ENCODE measurements around the gene RIOK2. TPM values are rescaled to one million over a fixed set of nuclear protein-coding genes. Genes with fewer than 3 reads are reported as not detected.
A peak's percentile ranks its signal among the peaks of the same experiment; 100 is the strongest.

RIOK2 gene
- total and polyA plus RNA-seq, 9 of the 15 experiments (the other 6 are each of a cell fraction or from before 2014, with no cell fraction given) = 22.9 to 97.6 (median 47.8) TPM

GRCh38 chr5:97157689-97158088, 25.4 kb downstream of the RIOK2 start (continued):
- no peak for TF ChIP-seq ESRRA (IDR thresholded peaks at IDR 0.05; ENCODE audit: borderline replicate concordance, low read depth)
- peak; percentile 79 for TF ChIP-seq CBX5 (IDR thresholded peaks at IDR 0.05; ENCODE audit: borderline replicate concordance, low read depth)
- TF ChIP-seq RUNX1 (IDR thresholded peaks at IDR 0.05; ENCODE audit: low read depth) = no peak
- peak; percentile 86; the same call in 1 of the 2 replicates for TF ChIP-seq ZFP30 (CRISPR knock-in tag; IDR thresholded peaks at IDR 0.05; ENCODE audit: borderline replicate concordance)
- no peak for TF ChIP-seq ZNF561 (CRISPR knock-in tag; conservative IDR thresholded peaks at IDR 0.05)
- peak; percentile 93 for TF ChIP-seq ZNF280B (CRISPR knock-in tag; IDR thresholded peaks at IDR 0.05)
- TF ChIP-seq CBFA2T3 (IDR thresholded peaks at IDR 0.05) = no peak
- no peak for TF ChIP-seq FOSL1 (tag; conservative IDR thresholded peaks at IDR 0.05)
- no peak for TF ChIP-seq FOXJ3 (CRISPR knock-in tag; IDR thresholded peaks at IDR 0.05)
- peak; percentile 94 for TF ChIP-seq TRIM28 (IDR thresholded peaks at IDR 0.05)
- TF ChIP-seq NR2F6 (CRISPR knock-in tag; IDR thresholded peaks at IDR 0.05) = no peak
- TF ChIP-seq ZNF431 (CRISPR knock-in tag; IDR thresholded peaks at IDR 0.05) = no peak
- TF ChIP-seq ZEB2 (IDR thresholded peaks at IDR 0.05) = peak; percentile 73

GRCh38 chr5:97151370-97151769, 31.7 kb downstream of the RIOK2 start:
- no peaks in the 10 kb centered on the region for H3K9me1 ChIP-seq (ENCODE audit: control insufficient read depth, insufficient read depth, low read length)
- H3K36me3 ChIP-seq (ENCODE audit: control insufficient read depth, insufficient read depth, low read length) = no peaks in the 10 kb centered on the region
- intact Hi-C loops (cut with micrococcal nuclease) = no loop called here
- no peak for DNase-seq (ENCODE audit: extremely low read depth in 1 of 4, low spot score in 3 of 4)
- no peak overlapping the region for H2AFZ ChIP-seq (ENCODE audit: low read depth, low read length)
- no TSS peak for BruUV-seq (replicated peaks)
- H4K20me1 ChIP-seq (replicated peaks; ENCODE audit: control insufficient read depth, insufficient read depth, low read length) = no peaks in the 10 kb centered on the region
- in situ Hi-C loops (cut with MboI) = loop anchor here (5.0 kb wide), 1 partner anchor 139 kb away; no protein-coding TSS in a partner anchor
- ChIA-PET CTCF (ENCODE audit: low intra/inter-chr PET ratio) (no interaction called here), POLR2A (interaction anchor here (0.9 kb wide), 1 partner anchor 17 kb away, joined by 3 read pairs; no protein-coding TSS in a partner anchor)
- H3K9ac ChIP-seq (ENCODE audit: insufficient read depth in 1 of 2, low read depth in 2 of 2, low read length in 2 of 2) = no peak overlapping the region
- H3K79me2 ChIP-seq (ENCODE audit: control insufficient read depth, insufficient read depth, low read length) = no peaks in the 10 kb centered on the region
- no peak overlapping the region for H3K4me3 ChIP-seq
- no peak overlapping the region for H3K27ac ChIP-seq (ENCODE audit: extremely low read depth, low read depth, low read length)
- H3K4me2 ChIP-seq (ENCODE audit: insufficient read depth, low read length) = no peak overlapping the region
- no peaks in the 10 kb centered on the region; a peak in 1 of 5 replicates for H3K4me1 ChIP-seq (replicated peaks in 1 of 2; ENCODE audit: control insufficient read depth in 2 of 2, insufficient read depth in 2 of 2, low read length in 2 of 2)
- 53% methylated on average over 3 of the region's 3 CpGs for WGBS (ENCODE audit: insufficient coverage, low coverage, missing lambda C conversion rate)
- no peaks in the 10 kb centered on the region for H3K9me3 ChIP-seq (replicated peaks; ENCODE audit: control insufficient read depth, insufficient read depth, low read depth, low read length)
- FAIRE-seq = no peak
- H3K27me3 ChIP-seq (ENCODE audit: control insufficient read depth in 2 of 2, insufficient read depth in 2 of 2, low read length in 2 of 2) = no peaks in the 10 kb centered on the region
- ATAC-seq = no peak
- TF ChIP-seq NEUROD1 (IDR thresholded peaks at IDR 0.05; ENCODE audit: borderline replicate concordance, low read depth, low read length, partially characterized antibody) = no peak
- TF ChIP-seq RFX7 (CRISPR knock-in tag; IDR thresholded peaks at IDR 0.05) = no peak
- TF ChIP-seq ZNF121 (CRISPR knock-in tag; conservative IDR thresholded peaks at IDR 0.05) = no peak
- TF ChIP-seq CBX1 (IDR thresholded peaks at IDR 0.05; ENCODE audit: low read depth) = no peak
- TF ChIP-seq ETS2 (tag; IDR thresholded peaks at IDR 0.05; ENCODE audit: borderline replicate concordance, poor library complexity, severe bottlenecking) = no peak
- no peak for TF ChIP-seq MYBL2 (IDR thresholded peaks at IDR 0.05; ENCODE audit: low read depth)
- TF ChIP-seq MYBL2 (CRISPR knock-in tag; IDR thresholded peaks at IDR 0.05; ENCODE audit: borderline replicate concordance) = no peak
- TF ChIP-seq SMARCB1 (IDR thresholded peaks at IDR 0.05; ENCODE audit: insufficient read length, low read depth) = no peak
- TF ChIP-seq RBM15 (IDR thresholded peaks at IDR 0.05; ENCODE audit: insufficient read depth, low read length) = no peak
- TF ChIP-seq MCM3 (IDR thresholded peaks at IDR 0.05) = no peak
- TF ChIP-seq KLF1 (tag; IDR thresholded peaks at IDR 0.05) = no peak
- TF ChIP-seq TEAD4 (IDR thresholded peaks at IDR 0.05; ENCODE audit: low read length) = no peak
- TF ChIP-seq TEAD4 (CRISPR knock-in tag; IDR thresholded peaks at IDR 0.05; ENCODE audit: borderline replicate concordance) = no peak

All from K562 (cell line).